Kidney capillary endothelial cell (primary cell): ENCODE measurements around the gene IRF4.
"Not testable (repeated sequence)": the region's sequence is repeated elsewhere in the genome, so short reads cannot be mapped to it uniquely, and the experiment has no call there.

Source experiments
- DNase-seq: peaks from one replicate; pipeline ENCODE4 v3.0.0-alpha.2; 2018; ENCODE audit warnings: low spot score

Gene IRF4

DNA sequence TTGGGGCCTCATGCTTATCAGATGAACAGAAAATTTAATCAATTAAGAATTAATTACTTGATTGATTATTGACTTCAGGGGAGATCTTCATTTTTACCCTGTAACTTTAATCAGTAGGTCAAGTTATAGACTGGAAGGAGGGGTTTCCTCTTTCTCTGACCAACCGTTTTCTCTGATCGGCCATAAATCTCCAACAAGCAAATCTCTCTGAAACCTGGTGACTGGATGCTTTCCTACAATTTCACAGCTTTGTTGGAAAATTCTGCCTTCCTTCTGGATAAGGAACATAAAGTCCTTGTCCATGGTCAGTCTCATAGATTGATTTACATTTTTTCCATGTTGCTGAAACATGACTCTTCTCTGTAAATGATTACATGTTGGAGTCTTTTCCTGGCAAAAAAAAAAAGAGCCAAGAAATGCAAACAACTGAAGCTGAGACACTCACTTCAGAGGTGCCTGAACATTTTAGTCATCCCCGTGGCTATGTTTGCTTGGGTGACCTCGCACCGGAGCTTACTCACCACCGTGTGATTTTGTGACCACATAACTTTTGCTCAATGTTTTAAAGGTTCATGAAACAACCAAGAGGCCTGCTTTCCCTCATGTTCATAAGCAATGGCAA, 31.0 kb downstream of the IRF4 start:
- DNase-seq = peak; percentile 32

- no peak for DNase-seq
These were observed 31.7 kb downstream of the IRF4 start for GRCh38 chr6:423055-423798.

GRCh38 chr6:423799-424345, 32.3 kb downstream of the IRF4 start:
- DNase-seq = no peak

GRCh38 chr6:424741-425417, 33.3 kb downstream of the IRF4 start:
- no peak for DNase-seq

DNA sequence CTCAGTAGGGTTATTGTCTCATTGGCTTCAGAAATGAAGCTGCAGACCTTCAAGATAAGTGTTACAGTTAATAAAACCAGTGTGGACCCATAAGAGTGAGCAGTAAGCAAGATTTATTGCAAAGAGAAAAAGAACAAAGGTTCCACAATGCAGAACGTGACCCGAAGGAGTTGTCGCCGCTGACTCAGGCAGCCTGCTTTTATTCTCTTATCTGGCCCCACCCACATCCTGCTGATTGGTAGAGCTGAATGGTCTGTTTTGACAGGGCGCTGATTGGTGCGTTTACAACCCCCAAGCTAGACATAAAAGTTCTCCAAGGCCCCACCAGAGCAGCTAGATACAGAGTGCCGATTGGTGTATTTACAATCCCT, 33.9 kb downstream of the IRF4 start:
- not testable (repeated sequence) for DNase-seq

GRCh38 chr6:426198-426738, 34.7 kb downstream of the IRF4 start:
- DNase-seq = not testable (repeated sequence)

GRCh38 chr6:428047-428603, 36.6 kb downstream of the IRF4 start:
- DNase-seq = no peak

DNA sequence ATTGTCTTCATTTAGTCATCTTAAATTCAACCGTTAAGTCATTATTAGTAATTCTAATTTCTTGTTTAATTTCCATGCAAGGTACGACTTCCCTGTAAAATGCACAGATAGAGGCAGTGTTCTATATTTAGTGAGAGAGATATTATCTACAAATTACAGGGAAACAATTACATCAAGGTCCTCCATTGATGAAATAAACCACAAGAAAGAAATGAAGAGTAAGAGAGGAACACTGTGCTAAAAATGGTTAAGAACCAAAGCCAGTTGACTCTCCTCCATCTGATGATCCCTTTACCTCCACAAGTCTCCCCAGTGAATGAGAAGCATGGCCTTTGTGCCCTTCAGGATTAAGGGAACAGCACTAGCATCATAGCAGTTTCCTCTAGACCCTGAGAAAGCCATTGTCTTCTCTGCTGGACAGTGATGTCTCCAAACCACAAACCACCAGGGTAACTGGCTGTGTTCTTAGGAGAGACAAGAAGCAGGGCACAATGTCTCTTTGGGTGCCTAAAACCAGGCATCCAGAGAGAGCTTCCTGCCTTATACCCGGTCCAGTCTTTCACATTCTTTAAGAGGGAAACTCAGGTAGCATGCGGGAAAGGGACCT, 38.1 kb downstream of the IRF4 start:
- DNase-seq = no peak

DNA sequence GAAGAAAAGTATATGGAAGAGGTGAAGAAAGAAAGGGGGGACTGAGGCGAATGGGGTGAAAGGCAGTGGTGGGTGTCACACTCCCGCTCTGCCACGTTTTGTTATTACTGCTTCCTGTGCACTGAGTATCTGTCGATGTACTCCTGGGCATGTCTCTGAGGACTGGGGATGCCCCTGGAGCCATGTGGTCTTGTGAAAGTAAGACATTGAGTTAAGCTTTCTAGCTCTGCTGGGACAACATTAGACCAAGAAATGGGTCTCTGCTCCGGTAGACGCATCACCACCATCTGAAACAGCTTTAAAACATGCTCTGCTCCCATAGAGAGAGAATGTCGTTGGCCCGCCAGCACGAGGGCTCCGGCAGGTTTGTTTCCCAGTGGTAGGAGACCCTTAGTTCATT, 40.0 kb downstream of the IRF4 start:
- DNase-seq = no peak

DNA sequence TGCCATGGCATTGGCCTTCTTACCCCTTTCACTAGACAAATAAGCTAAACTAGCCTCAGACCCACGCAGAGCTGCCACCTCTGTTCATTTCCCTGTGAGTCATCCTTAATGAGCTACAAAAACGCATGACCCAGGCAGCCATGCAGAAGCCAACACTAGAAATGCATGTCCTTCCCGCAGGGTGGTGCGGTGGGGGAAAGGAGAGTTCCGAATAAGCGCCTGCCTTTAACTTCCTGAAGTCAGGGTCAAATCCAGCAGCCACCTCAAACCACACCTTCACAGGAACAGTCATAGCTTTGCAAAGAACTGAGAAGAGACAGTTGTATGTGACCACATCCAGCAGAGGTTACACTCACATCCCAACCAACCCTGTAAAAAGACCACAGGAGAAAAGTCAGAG, 40.4 kb downstream of the IRF4 start:
- DNase-seq = no peak

GRCh38 chr6:434051-434705, 42.6 kb downstream of the IRF4 start:
- no peak for DNase-seq

- no peak for DNase-seq
These were observed 44.1 kb downstream of the IRF4 start for GRCh38 chr6:435441-436307.

GRCh38 chr6:436308-437036, 44.9 kb downstream of the IRF4 start:
- no peak for DNase-seq

GRCh38 chr6:437037-437392, 45.5 kb downstream of the IRF4 start:
- no peak for DNase-seq

GRCh38 chr6:438634-439170, 47.1 kb downstream of the IRF4 start:
- DNase-seq = no peak

GRCh38 chr6:439641-440167, 48.2 kb downstream of the IRF4 start:
- DNase-seq = no peak

DNA sequence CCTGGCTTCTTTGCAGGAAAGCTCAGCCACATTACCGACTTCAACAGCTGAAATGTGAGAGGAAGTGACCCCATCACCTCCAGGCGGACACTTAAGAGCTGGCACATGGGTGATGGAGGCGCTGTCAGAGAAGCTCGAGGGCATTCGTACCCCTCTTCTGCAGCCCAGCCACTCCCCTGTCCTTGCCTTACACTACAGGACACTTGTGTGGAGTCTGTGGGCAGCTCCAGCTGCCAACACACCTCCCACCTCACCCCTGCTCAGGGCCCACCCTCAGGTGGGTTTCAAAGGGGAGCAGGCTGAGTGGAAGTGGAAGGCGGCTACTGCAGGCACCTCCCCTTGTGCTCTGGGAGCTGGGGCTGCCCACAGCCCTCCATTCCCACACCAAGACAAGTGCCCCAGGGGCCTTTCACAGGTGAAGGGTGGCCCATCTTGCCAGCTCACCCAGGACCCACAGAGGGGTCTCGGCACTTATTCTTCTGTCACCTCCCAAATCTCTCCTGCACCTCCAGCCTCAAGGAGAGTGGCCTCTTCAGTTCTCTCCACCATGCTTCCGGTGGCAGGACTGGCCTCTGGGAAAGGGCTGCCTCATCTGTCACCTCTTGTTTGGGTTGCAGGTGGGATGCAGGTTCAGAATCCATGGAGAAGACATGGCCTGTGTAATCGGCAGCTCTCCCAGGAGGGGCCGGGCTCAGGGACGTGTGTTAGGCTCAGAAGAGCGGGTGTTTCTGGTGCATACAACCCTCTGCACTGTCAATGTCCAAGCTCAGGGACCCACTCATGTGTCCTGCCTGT, 49.8 kb downstream of the IRF4 start:
- no peak for DNase-seq

- no peak for DNase-seq
These were observed 52.1 kb downstream of the IRF4 start for GRCh38 chr6:443621-444159.
